Measurements from ENCODE around the gene KRT73.

Gene KRT73

DNA sequence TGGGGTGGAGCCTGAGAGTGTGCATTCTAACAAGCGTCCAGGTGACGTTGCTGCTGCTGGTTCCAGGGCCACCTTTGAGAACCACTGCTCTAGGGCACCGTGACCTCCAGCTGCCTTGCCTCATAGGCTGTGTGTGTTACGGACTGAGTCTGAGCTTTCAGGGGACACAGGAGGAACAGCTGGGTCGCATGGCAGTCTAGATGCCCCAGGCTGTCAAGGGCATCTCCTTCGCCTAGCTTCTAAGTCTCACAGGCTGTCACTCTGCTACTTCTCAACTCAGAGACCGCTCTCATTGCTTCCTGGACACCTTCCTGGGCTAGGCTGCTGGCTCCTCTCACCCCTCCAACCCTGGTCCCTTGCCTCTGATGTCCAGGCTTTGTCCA lies 965 bp downstream of the KRT73 start:
- no peak for TF ChIP-seq FOXK2 (IDR thresholded peaks at IDR 0.05)
- TF ChIP-seq LEF1 (IDR thresholded peaks at IDR 0.05; ENCODE audit: borderline replicate concordance): no peak
- TF ChIP-seq SP1 (IDR thresholded peaks at IDR 0.05): no peak
- TF ChIP-seq ELF4 (IDR thresholded peaks at IDR 0.05): no peak
- no peak for TF ChIP-seq HDGF (IDR thresholded peaks at IDR 0.05; ENCODE audit: borderline replicate concordance)
- TF ChIP-seq ZNF384 (IDR thresholded peaks at IDR 0.05): no peak
- no peak for TF ChIP-seq NFRKB (IDR thresholded peaks at IDR 0.05)
- TF ChIP-seq FOXM1 (IDR thresholded peaks at IDR 0.05; ENCODE audit: borderline replicate concordance): no peak
- TF ChIP-seq, protein P1, sequence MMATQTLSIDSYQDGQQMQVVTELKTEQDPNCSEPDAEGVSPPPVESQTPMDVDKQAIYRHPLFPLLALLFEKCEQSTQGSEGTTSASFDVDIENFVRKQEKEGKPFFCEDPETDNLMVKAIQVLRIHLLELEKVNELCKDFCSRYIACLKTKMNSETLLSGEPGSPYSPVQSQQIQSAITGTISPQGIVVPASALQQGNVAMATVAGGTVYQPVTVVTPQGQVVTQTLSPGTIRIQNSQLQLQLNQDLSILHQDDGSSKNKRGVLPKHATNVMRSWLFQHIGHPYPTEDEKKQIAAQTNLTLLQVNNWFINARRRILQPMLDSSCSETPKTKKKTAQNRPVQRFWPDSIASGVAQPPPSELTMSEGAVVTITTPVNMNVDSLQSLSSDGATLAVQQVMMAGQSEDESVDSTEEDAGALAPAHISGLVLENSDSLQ (IDR thresholded peaks at IDR 0.05): no peak
- TF ChIP-seq TARDBP (IDR thresholded peaks at IDR 0.05): no peak
- ChIA-PET POLR2A (no interaction called here), CTCF (no interaction called here)
- DNase-seq (ENCODE audit: extremely low spot score): no peak

DNA sequence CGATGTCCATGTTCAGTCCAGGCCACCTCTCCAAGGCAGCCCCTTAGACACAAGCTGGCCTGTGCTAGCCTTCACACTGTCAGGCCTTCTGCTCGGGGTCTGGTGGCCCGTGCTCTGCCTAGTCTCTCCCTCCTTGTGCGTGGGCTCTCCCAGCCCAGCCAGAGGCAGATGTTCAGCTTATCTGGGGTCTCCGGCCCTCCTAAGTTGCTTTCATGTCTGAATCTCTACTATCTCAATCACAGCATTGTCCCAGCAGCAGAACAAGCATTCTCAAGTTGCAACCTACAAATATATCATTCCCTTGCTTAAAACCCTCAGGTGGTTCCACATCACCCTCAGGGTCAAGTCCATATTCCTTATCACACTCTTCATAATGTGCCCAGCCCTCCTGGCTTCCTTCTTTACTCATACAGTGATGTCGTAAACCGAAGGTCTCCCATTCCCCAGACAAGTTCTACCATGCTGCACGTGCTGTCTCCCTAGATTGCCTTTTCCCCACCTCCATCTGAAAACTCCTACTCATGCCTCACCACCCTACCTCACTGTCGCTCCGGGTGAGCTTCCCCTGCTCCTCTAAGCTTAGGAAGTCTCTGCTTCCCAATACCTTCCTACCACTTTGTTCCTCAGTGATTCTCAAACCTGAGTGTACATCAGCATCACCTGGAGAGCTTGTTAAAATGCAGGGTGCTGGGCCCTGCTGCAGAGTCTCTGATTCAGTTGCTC lies 1.5 kb downstream of the KRT73 start:
- ChIA-PET POLR2A (no interaction called here), CTCF (no interaction called here)
- TF ChIP-seq HDGF (IDR thresholded peaks at IDR 0.05; ENCODE audit: borderline replicate concordance) (no peak), FOXM1 (IDR thresholded peaks at IDR 0.05; ENCODE audit: borderline replicate concordance) (no peak), ELF4 (IDR thresholded peaks at IDR 0.05) (no peak), FOXA1 (IDR thresholded peaks at IDR 0.05) (no peak), BHLHE40 (IDR thresholded peaks at IDR 0.05; ENCODE audit: borderline replicate concordance) (no peak), FOXK2 (IDR thresholded peaks at IDR 0.05) (no peak), NFRKB (IDR thresholded peaks at IDR 0.05) (no peak), CTBP1 (IDR thresholded peaks at IDR 0.05; ENCODE audit: borderline replicate concordance) (no peak), LEF1 (IDR thresholded peaks at IDR 0.05; ENCODE audit: borderline replicate concordance) (no peak), L3MBTL2 (conservative IDR thresholded peaks at IDR 0.05) (no peak), SUZ12 (IDR thresholded peaks at IDR 0.05) (no peak), SP1 (IDR thresholded peaks at IDR 0.05) (no peak), ARNT (IDR thresholded peaks at IDR 0.05) (no peak), ZNF384 (IDR thresholded peaks at IDR 0.05) (no peak), TARDBP (IDR thresholded peaks at IDR 0.05) (no peak)
- TF ChIP-seq, protein P1 (IDR thresholded peaks at IDR 0.05): no peak
- DNase-seq (ENCODE audit: extremely low spot score): no peak

DNA sequence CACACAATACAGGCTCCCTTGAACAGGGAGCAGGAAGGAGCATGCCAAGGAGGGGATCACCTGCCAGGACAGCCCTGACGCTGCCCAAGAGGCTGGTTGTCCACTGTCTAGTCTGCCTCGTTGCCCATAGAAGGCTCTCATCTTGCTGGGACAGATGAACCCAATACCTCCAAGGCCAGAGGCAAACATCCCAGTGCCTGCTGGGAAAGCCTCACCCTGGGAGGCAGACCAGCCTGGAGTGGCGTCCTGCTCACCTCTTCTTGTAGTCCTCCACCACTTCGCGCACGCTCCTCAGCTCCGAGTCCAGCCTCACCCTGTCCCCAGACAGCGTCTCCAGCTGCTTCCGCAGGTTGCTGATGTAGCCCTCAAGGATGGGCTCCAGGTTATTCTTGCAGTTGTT lies 2.4 kb downstream of the KRT73 start:
- ChIA-PET POLR2A (no interaction called here), CTCF (no interaction called here)
- TF ChIP-seq, protein P1 (IDR thresholded peaks at IDR 0.05): no peak
- TF ChIP-seq FOXK2 (IDR thresholded peaks at IDR 0.05) (no peak), FOXA1 (IDR thresholded peaks at IDR 0.05) (no peak), HDGF (IDR thresholded peaks at IDR 0.05; ENCODE audit: borderline replicate concordance) (no peak)
- DNase-seq (ENCODE audit: extremely low spot score): no peak

DNA sequence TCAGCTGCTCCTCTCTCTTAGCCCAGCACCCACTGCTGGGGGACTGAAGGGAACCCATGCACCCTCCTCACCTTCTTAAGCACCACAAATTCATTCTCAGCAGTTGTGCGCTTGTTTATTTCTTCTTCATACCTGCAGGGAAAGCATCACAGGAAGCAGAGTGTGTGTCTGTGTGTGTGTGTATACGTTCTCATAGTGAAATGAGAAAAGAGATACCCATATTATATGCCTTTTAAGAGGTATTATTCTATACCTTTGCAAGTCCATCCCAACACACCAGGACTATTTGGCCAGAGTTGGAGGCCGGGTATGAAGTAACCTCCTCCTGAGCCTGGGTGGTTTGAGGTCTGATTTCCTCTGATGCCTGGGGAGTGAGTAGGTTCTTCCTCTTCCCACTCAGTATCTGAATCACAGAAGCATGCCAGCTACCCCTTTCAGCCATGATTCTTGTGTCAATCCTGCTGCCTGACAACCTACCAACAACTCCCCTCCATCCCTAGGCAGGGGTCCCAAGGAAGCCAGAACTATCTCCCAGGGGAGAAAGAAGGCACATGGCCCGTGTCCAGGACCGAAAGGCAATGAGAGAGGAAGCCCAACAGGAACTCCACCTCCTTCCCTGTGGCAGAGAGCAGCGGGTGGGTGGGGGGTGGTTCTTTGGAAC lies 3.0 kb downstream of the KRT73 start:
- POLR2A ChIA-PET: no interaction called here
- CTCF ChIA-PET: no interaction called here

More for the DNA sequence above, 3.0 kb downstream of the KRT73 start:
- TF ChIP-seq L3MBTL2 (conservative IDR thresholded peaks at IDR 0.05) (no peak), BHLHE40 (IDR thresholded peaks at IDR 0.05; ENCODE audit: borderline replicate concordance) (no peak), SUZ12 (IDR thresholded peaks at IDR 0.05) (no peak), FOXA1 (IDR thresholded peaks at IDR 0.05) (no peak), HDGF (IDR thresholded peaks at IDR 0.05; ENCODE audit: borderline replicate concordance) (no peak), FOXK2 (IDR thresholded peaks at IDR 0.05) (no peak), NFRKB (IDR thresholded peaks at IDR 0.05) (no peak), SP1 (IDR thresholded peaks at IDR 0.05) (no peak), ELF4 (IDR thresholded peaks at IDR 0.05) (no peak), LEF1 (IDR thresholded peaks at IDR 0.05; ENCODE audit: borderline replicate concordance) (no peak), TARDBP (IDR thresholded peaks at IDR 0.05) (no peak), ARNT (IDR thresholded peaks at IDR 0.05) (no peak), FOXM1 (IDR thresholded peaks at IDR 0.05; ENCODE audit: borderline replicate concordance) (no peak), CTBP1 (IDR thresholded peaks at IDR 0.05; ENCODE audit: borderline replicate concordance) (no peak), ZNF384 (IDR thresholded peaks at IDR 0.05) (no peak)
- TF ChIP-seq, protein P1 (IDR thresholded peaks at IDR 0.05): no peak
- DNase-seq (ENCODE audit: extremely low spot score): no peak

All from HEK293T (cell line).